SU-DHL-6 (cell line): ENCODE measurements around the gene PRDM7.

Experiments
- H2AFZ ChIP-seq: fragments of 200-600 bp; sonication (generic); 2 replicates; pipeline ENCODE4 v1.6.1; 2014; ENCODE audit warnings: low read depth, mild to moderate bottlenecking, moderate library complexity, mixed read lengths, antibody characterized with exemption, low read length; ENCODE audit not compliant: severe bottlenecking
- H3F3A ChIP-seq: fragments of 200-600 bp; shearing (Covaris generic); 2 replicates; pipeline ENCODE4 v1.6.0; 2016; ENCODE audit warnings: antibody characterized with exemption, mild to moderate bottlenecking; ENCODE audit not compliant: insufficient read depth
- H3K27ac ChIP-seq: fragments of 200-600 bp; sonication (generic); 2 replicates; pipeline ENCODE4 v1.5.1; 2016; ENCODE audit warnings: low read depth, mild to moderate bottlenecking, low read length, moderate library complexity, mixed read lengths
- H3K27me3 ChIP-seq: fragments of 200-600 bp; sonication (generic), shearing (Covaris generic); 2 replicates; pipeline ENCODE4 v1.6.0; 2014; ENCODE audit warnings: mild to moderate bottlenecking, low read length
- H3K36me3 ChIP-seq: fragments of 200-600 bp; sonication (generic); 2 replicates; pipeline ENCODE4 v1.6.1; 2014; ENCODE audit warnings: mild to moderate bottlenecking, low read length, mixed read lengths
- H3K4me2 ChIP-seq: fragments of 300-600, 200-600 bp; shearing (Covaris generic), sonication (generic); 2 replicates; pipeline ENCODE4 v1.6.0; 2014; ENCODE audit warnings: low read length, low read depth, mild to moderate bottlenecking; ENCODE audit not compliant: poor library complexity, severe bottlenecking
- H3K4me3 ChIP-seq: fragments of 200-600 bp; sonication (generic); 2 replicates; pipeline ENCODE4 v1.5.1; 2014; ENCODE audit warnings: antibody characterized with exemption, low read length, mild to moderate bottlenecking, mixed read lengths; ENCODE audit not compliant: insufficient read depth, poor library complexity, severe bottlenecking
- H3K79me2 ChIP-seq: fragments of 200-600 bp; sonication (generic); 2 replicates; pipeline ENCODE4 v1.6.1; 2014; ENCODE audit warnings: mild to moderate bottlenecking, low read length, moderate library complexity; ENCODE audit not compliant: insufficient read depth
- H3K9ac ChIP-seq: fragments of 200-600 bp; sonication (generic); 2 replicates; pipeline ENCODE4 v1.7.0; 2014; ENCODE audit warnings: mild to moderate bottlenecking, low read length
- H3K9me2 ChIP-seq: fragments of 200-600 bp; sonication (generic); replicated peaks from 2 replicates; pipeline ENCODE4 v1.6.1; 2014; ENCODE audit warnings: low read length; ENCODE audit not compliant: insufficient read depth
- H3K9me3 ChIP-seq: fragments of 200-600 bp; sonication (generic); 2 replicates; pipeline ENCODE4 v1.6.1; 2014; ENCODE audit warnings: low read length, mixed read lengths; ENCODE audit not compliant: insufficient read depth
- H4K20me1 ChIP-seq: fragments of 200-600 bp; sonication (generic); 2 replicates; pipeline ENCODE4 v1.6.1; 2014; ENCODE audit warnings: low read depth, mild to moderate bottlenecking, antibody characterized with exemption, low read length, moderate library complexity, mixed read lengths
- CTCF ChIP-seq: fragments of 200-600 bp; sonication (generic); IDR thresholded peaks from one replicate; pipeline ENCODE4 v1.5.1; 2017; ENCODE audit warnings: antibody characterized with exemption, mild to moderate bottlenecking, low read length, moderate library complexity; ENCODE audit not compliant: insufficient read depth, poor library complexity, severe bottlenecking
- EZH2phosphoT487 ChIP-seq: fragments of 200-600 bp; sonication (generic), shearing (Covaris generic); conservative IDR thresholded peaks from 2 replicates; pipeline ENCODE4 v1.6.1; 2018; ENCODE audit warnings: mild to moderate bottlenecking, antibody characterized with exemption, low read length, moderate library complexity, mixed read lengths

PRDM7 gene

DNA sequence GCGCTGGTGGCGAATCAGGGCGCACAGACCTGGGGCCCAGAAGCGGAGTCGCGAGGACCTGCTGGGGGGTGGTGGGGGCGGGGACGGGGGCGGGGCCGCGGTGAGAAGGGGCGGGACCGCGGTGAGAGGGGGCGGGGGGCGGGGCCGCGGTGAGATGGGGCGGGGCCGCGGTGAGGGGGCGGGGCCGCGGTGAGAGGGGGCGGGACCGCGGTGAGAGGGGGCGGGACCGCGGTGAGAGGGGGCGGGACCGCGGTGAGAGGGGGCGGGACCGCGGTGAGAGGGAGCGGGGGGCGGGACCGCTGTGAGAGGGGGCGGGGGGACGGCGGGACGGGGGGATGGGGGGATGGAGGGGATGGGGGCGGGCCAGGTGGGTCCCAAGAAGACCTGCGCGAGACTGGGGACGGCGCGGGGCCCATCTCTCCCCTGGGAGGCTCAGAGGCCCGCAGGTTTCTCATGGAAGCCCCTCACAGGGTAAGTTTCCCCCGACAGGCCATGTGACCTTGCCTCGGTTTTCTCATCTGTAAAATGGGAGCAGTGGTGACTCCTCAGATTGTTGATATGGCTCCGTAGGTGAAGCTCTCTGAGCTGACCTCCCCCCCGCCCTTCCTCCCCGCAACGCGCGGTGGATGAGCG is 29.3 kb downstream of the PRDM7 start:
- no peaks in the 10 kb centered on the region for H3K79me2 ChIP-seq
- H3K27me3 ChIP-seq, result no peaks in the 10 kb centered on the region
- H3K9me2 ChIP-seq, result no peaks in the 10 kb centered on the region
- H3K27ac ChIP-seq, result no peak overlapping the region
- H3K4me3 ChIP-seq, result no peak overlapping the region
- no peak for TF ChIP-seq EZH2phosphoT487
- TF ChIP-seq CTCF, result no peak
- no peak overlapping the region for H3K9ac ChIP-seq
- no peaks in the 10 kb centered on the region for H4K20me1 ChIP-seq
- H3K36me3 ChIP-seq, result no peaks in the 10 kb centered on the region
- 0 out of 2 replicates have a peak, but pooled peaks cover 3% of the 10 kb centered on the region for H3F3A ChIP-seq
- no peak overlapping the region for H2AFZ ChIP-seq
- H3K9me3 ChIP-seq, result no peaks in the 10 kb centered on the region
- no peak overlapping the region for H3K4me2 ChIP-seq

DNA sequence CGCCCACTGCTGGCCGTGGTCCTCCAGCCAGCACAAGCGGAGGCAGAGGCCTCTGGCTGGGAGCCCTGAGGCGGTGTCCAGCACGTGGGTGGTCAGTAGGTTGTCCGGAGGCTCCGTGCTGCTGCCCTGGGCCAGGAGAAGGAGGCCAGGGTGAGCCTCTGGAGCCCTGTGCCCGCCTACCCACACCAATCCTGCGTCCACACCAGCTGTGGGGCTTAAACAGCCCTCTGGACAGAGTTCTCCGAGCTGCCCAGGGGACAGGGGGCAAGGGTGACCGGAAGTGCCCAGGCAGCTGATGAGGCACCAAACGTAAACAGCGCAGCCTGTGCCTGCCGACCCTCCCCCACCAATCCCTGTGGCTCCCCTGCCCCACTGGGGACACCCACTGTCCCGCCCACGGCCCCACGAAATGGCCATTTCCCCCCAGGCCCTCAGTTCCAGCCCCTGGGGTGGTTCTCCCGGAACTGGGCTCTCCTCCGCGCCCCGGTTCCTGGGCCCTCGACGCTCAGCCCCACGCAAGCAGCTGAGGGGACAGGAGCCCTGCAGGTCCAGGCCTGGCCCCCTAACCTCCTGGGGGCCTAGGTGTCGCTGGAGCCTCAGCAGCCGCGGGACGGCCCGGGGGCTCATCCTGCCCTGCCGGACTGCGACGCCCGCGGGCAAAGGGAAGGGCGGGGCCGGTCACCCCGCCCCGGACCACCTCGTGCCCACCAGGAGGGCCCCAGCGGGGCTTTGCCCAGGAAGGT is 30.0 kb downstream of the PRDM7 start:
- no peaks in the 10 kb centered on the region for H3K9me3 ChIP-seq
- no peaks in the 10 kb centered on the region for H4K20me1 ChIP-seq
- no peak overlapping the region for H3K4me2 ChIP-seq
- H2AFZ ChIP-seq, result no peak overlapping the region
- no peak overlapping the region for H3K4me3 ChIP-seq
- H3K27ac ChIP-seq, result no peak overlapping the region
- H3F3A ChIP-seq, result 0 out of 2 replicates have a peak, but pooled peaks cover 3% of the 10 kb centered on the region
- H3K9me2 ChIP-seq, result no peaks in the 10 kb centered on the region
- no peaks in the 10 kb centered on the region for H3K79me2 ChIP-seq
- H3K9ac ChIP-seq, result no peak overlapping the region
- no peaks in the 10 kb centered on the region for H3K36me3 ChIP-seq
- TF ChIP-seq EZH2phosphoT487 (no peak), CTCF (no peak)
- no peaks in the 10 kb centered on the region for H3K27me3 ChIP-seq

GRCh38 chr16:90046122-90046970 is 30.8 kb downstream of the PRDM7 start:
- H3K9me3 ChIP-seq, result no peaks in the 10 kb centered on the region
- no peaks in the 10 kb centered on the region for H3K36me3 ChIP-seq
- H3F3A ChIP-seq, result 0 out of 2 replicates have a peak, but pooled peaks cover 3% of the 10 kb centered on the region
- H3K27ac ChIP-seq, result no peak overlapping the region
- H3K9me2 ChIP-seq, result no peaks in the 10 kb centered on the region
- TF ChIP-seq EZH2phosphoT487, result no peak
- no peak for TF ChIP-seq CTCF
- no peak overlapping the region for H3K4me2 ChIP-seq
- H3K79me2 ChIP-seq, result no peaks in the 10 kb centered on the region
- no peak overlapping the region for H2AFZ ChIP-seq
- H3K9ac ChIP-seq, result no peak overlapping the region
- H3K4me3 ChIP-seq, result no peak overlapping the region
- H3K27me3 ChIP-seq, result no peaks in the 10 kb centered on the region
- no peaks in the 10 kb centered on the region for H4K20me1 ChIP-seq
